ENCODE results near the gene BMI1. TPM values are rescaled to one million over a fixed set of nuclear protein-coding genes. Genes with fewer than 3 reads are reported as not detected.

BMI1 gene
- 49.0 TPM for total RNA-seq
- polyA plus RNA-seq (ENCODE audit: insufficient read depth, low read depth, low replicate concordance), result 18.7 TPM
- long read RNA-seq, donor 1, transcript BMI1-201 (10 exons, 3,428 nt), result major isoform, 14 of 38 reads
- long read RNA-seq, donor 1, partial matches to known transcripts, result 23 of 38 reads
- long read RNA-seq, donor 1, other reads (novel, unspliced or antisense), result 0 of 38 reads
- long read RNA-seq, donor 2, transcript BMI1-201 (10 exons, 3,428 nt), result major isoform, 15 of 15 reads
- long read RNA-seq, donor 2, partial matches to known transcripts, result 0 of 15 reads
- long read RNA-seq, donor 2, other reads (novel, unspliced or antisense), result 0 of 15 reads
- long read RNA-seq, donor 3, transcript BMI1-201 (10 exons, 3,428 nt), result major isoform, 15 of 16 reads
- long read RNA-seq, donor 3, partial matches to known transcripts, result 0 of 16 reads
- long read RNA-seq, donor 3, other reads (novel, unspliced or antisense), result 0 of 16 reads
- long read RNA-seq, donor 4, transcript BMI1-201 (10 exons, 3,428 nt), result major isoform, 16 of 16 reads
- long read RNA-seq, donor 4, partial matches to known transcripts, result 0 of 16 reads
- long read RNA-seq, donor 4, other reads (novel, unspliced or antisense), result 0 of 16 reads
- long read RNA-seq, donor 5, partial matches to known transcripts, result 0 of 1 reads
- long read RNA-seq, donor 5, other reads (novel, unspliced or antisense), result 0 of 1 reads
- long read RNA-seq, donor 6, transcript BMI1-201 (10 exons, 3,428 nt), result major isoform, 22 of 22 reads
- long read RNA-seq, donor 6, partial matches to known transcripts, result 0 of 22 reads
- long read RNA-seq, donor 6, other reads (novel, unspliced or antisense), result 0 of 22 reads
- long read RNA-seq, donor 7, transcript BMI1-201 (10 exons, 3,428 nt), result major isoform, 35 of 49 reads
- long read RNA-seq, donor 7, partial matches to known transcripts, result 4 of 49 reads
- long read RNA-seq, donor 7, other reads (novel, unspliced or antisense), result 10 of 49 reads
- long read RNA-seq, donor 8, transcript BMI1-201 (10 exons, 3,428 nt), result major isoform, 10 of 49 reads
- long read RNA-seq, donor 8, partial matches to known transcripts, result 38 of 49 reads
- long read RNA-seq, donor 8, other reads (novel, unspliced or antisense), result 0 of 49 reads
- long read RNA-seq, donor 9, transcript BMI1-201 (10 exons, 3,428 nt), result major isoform, 10 of 10 reads
- long read RNA-seq, donor 9, partial matches to known transcripts, result 0 of 10 reads
- long read RNA-seq, donor 9, other reads (novel, unspliced or antisense), result 0 of 10 reads
- long read RNA-seq, donor 10, transcript BMI1-201 (10 exons, 3,428 nt), result major isoform, 10 of 32 reads
- long read RNA-seq, donor 10, partial matches to known transcripts, result 20 of 32 reads
- long read RNA-seq, donor 10, other reads (novel, unspliced or antisense), result 0 of 32 reads

GRCh38 chr10:22320591-22321155 lies at the start of gene BMI1:
BMI1 (plus strand) TSS chr10:22321099; CDS start chr10:22326450, 5,351 bp downstream.
- Histone ChIP-seq H3K4me1 (ENCODE audit: control insufficient read depth in 2 of 3, insufficient read depth in 2 of 3, low read depth in 1 of 3, low read length in 3 of 3) (peaks cover 2 to 15% (median 10%) of the 10 kb centered on the region in 3 donors), H3K9ac (ENCODE audit: low read length in 3 of 3) (peak within 1 kb of the TSS; percentile 55 to 82 (median 68)), H3K9me3 (ENCODE audit: control insufficient read depth in 2 of 3, insufficient read depth in 1 of 3, low read length in 3 of 3) (no peaks in the 10 kb centered on the region), H3K27me3 (ENCODE audit: control insufficient read depth, insufficient read depth, low read length) (peaks cover 7% of the 10 kb centered on the region), H3K4me3 (ENCODE audit: low read length in 3 of 3) (peak within 1 kb of the TSS; percentile 65 to 81 (median 74)), H3K27ac (ENCODE audit: low read depth in 2 of 2, low read length in 2 of 2) (peak within 1 kb of the TSS; percentile 81 to 96), H3K36me3 (ENCODE audit: control insufficient read depth in 2 of 3, insufficient read depth in 3 of 3, low read length in 3 of 3) (no peaks in the 10 kb centered on the region)
- FAIRE-seq (no peak), DNase-seq (peak; percentile 87 to 98 (median 94))
- peak; percentile 0 for TF ChIP-seq CTCF (IDR thresholded peaks at IDR 0.05; ENCODE audit: borderline replicate concordance, extremely low read depth, insufficient read depth)
- intact Hi-C loops (cut with DNase I), result no loop called here

- intact Hi-C loops (cut with DNase I), result no loop called here
- H3K36me3 ChIP-seq (ENCODE audit: control insufficient read depth in 2 of 3, insufficient read depth in 3 of 3, low read length in 3 of 3), result no peaks in the 10 kb centered on the region
Observed at GRCh38 chr10:22271786-22272185, 49.1 kb upstream of the BMI1 start.

More at GRCh38 chr10:22271786-22272185, 49.1 kb upstream of the BMI1 start:
- Histone ChIP-seq H3K27ac (ENCODE audit: low read depth in 2 of 2, low read length in 2 of 2) (no peak overlapping the region), H3K9me3 (ENCODE audit: control insufficient read depth in 2 of 3, insufficient read depth in 1 of 3, low read length in 3 of 3) (no peaks in the 10 kb centered on the region), H3K4me1 (ENCODE audit: control insufficient read depth in 2 of 3, insufficient read depth in 2 of 3, low read depth in 1 of 3, low read length in 3 of 3) (no peaks in the 10 kb centered on the region), H3K4me3 (ENCODE audit: low read length in 3 of 3) (no peak overlapping the region), H3K9ac (ENCODE audit: low read length in 3 of 3) (no peak overlapping the region), H3K27me3 (ENCODE audit: control insufficient read depth, insufficient read depth, low read length) (no peaks in the 10 kb centered on the region)
- FAIRE-seq, result no peak
- DNase-seq, result no peak
- no peak for TF ChIP-seq CTCF (IDR thresholded peaks at IDR 0.05; ENCODE audit: borderline replicate concordance, extremely low read depth, insufficient read depth)
